NB4 (cell line): Measurements from ENCODE around the gene SPINT2.

Experiments
- CTCF ChIP-seq: IDR thresholded peaks from one replicate; pipeline ENCODE4 v1.5.1; 2012; ENCODE audit warnings: low read depth, low read length
- POLR2A ChIP-seq: IDR thresholded peaks from 2 replicates; pipeline ENCODE4 v1.6.1; 2011; ENCODE audit warnings: mild to moderate bottlenecking; ENCODE audit not compliant: insufficient read length; ENCODE audit errors: extremely low read depth

- TF ChIP-seq CTCF, result no peak
- no peak for TF ChIP-seq POLR2A
Observed at GRCh38 chr19:38228005-38228377, 36.4 kb upstream of the SPINT2 start.
